ENCODE data around the gene RCAN3.

Gene RCAN3

GRCh38 chr1:24463776-24464735 is 38.6 kb upstream of the RCAN3 start:
- H3K27ac Mint-ChIP-seq: no peak overlapping the region
- H3K9me3 Mint-ChIP-seq: peaks cover 6% of the 10 kb centered on the region
- no peak for TF ChIP-seq CTCF (IDR thresholded peaks at IDR 0.05)
- no peak for DNase-seq
- no peak overlapping the region for H3K4me3 Mint-ChIP-seq
- peaks cover 14% of the 10 kb centered on the region for H3K36me3 Mint-ChIP-seq (ENCODE audit: low read depth)
- peaks cover 16% of the 10 kb centered on the region for H3K4me1 Mint-ChIP-seq
- peaks cover 64% of the 10 kb centered on the region for H3K27me3 Mint-ChIP-seq (ENCODE audit: low read depth, poor library complexity)

- Mint-ChIP-seq H3K4me1 (peaks cover 6% of the 10 kb centered on the region), H3K27me3 (ENCODE audit: low read depth, poor library complexity) (peaks cover 64% of the 10 kb centered on the region), H3K36me3 (ENCODE audit: low read depth) (peaks cover 14% of the 10 kb centered on the region), H3K27ac (no peak overlapping the region), H3K9me3 (peaks cover 6% of the 10 kb centered on the region), H3K4me3 (no peak overlapping the region)
- DNase-seq: no peak
- TF ChIP-seq CTCF (IDR thresholded peaks at IDR 0.05): no peak
Observed at GRCh38 chr1:24465099-24465498, 37.5 kb upstream of the RCAN3 start.

GRCh38 chr1:24465638-24466037 is 37.0 kb upstream of the RCAN3 start:
- peaks cover 5% of the 10 kb centered on the region for H3K4me1 Mint-ChIP-seq
- no peak for DNase-seq
- H3K9me3 Mint-ChIP-seq: peaks cover 6% of the 10 kb centered on the region
- H3K36me3 Mint-ChIP-seq (ENCODE audit: low read depth): peaks cover 11% of the 10 kb centered on the region
- peaks cover 60% of the 10 kb centered on the region for H3K27me3 Mint-ChIP-seq (ENCODE audit: low read depth, poor library complexity)
- H3K27ac Mint-ChIP-seq: no peak overlapping the region
- TF ChIP-seq CTCF (IDR thresholded peaks at IDR 0.05): no peak
- H3K4me3 Mint-ChIP-seq: no peak overlapping the region

GRCh38 chr1:24468685-24469316 is 33.8 kb upstream of the RCAN3 start:
- Mint-ChIP-seq H3K4me3 (no peak overlapping the region), H3K27ac (no peak overlapping the region), H3K4me1 (peaks cover 3% of the 10 kb centered on the region), H3K36me3 (ENCODE audit: low read depth) (no peaks in the 10 kb centered on the region), H3K9me3 (no peaks in the 10 kb centered on the region), H3K27me3 (ENCODE audit: low read depth, poor library complexity) (peaks cover 46% of the 10 kb centered on the region)
- no peak for TF ChIP-seq CTCF (IDR thresholded peaks at IDR 0.05)
- DNase-seq: no peak

- Mint-ChIP-seq H3K4me1 (no peaks in the 10 kb centered on the region), H3K27me3 (ENCODE audit: low read depth, poor library complexity) (peaks cover 31% of the 10 kb centered on the region), H3K4me3 (no peak overlapping the region), H3K9me3 (no peaks in the 10 kb centered on the region), H3K36me3 (ENCODE audit: low read depth) (no peaks in the 10 kb centered on the region), H3K27ac (no peak overlapping the region)
- no peak for DNase-seq
- no peak for TF ChIP-seq CTCF (IDR thresholded peaks at IDR 0.05)
Observed at GRCh38 chr1:24470592-24470991, 32.0 kb upstream of the RCAN3 start.

Measured in nephron progenitor cell (in vitro differentiated cells).